MM.1S (cell line): ENCODE data around the gene FAM20C.

Source experiments
- DNase-seq: peaks from one replicate; pipeline ENCODE4 v3.0.0-alpha.2; 2015
- H2AFZ ChIP-seq: fragments of 300-600 bp; sonication (generic); 2 replicates; pipeline ENCODE4 v1.6.0; 2016; ENCODE audit warnings: antibody characterized with exemption, low read length
- H3F3A ChIP-seq: fragments of 300-600 bp; sonication (generic); 2 replicates; pipeline ENCODE4 v1.6.1; 2016; ENCODE audit warnings: mild to moderate bottlenecking, antibody characterized with exemption, low read length, moderate library complexity, mixed read lengths; ENCODE audit not compliant: insufficient read depth
- H3K27ac ChIP-seq: fragments of 300-600 bp; sonication (generic); 2 replicates; pipeline ENCODE4 v1.5.1; 2016; ENCODE audit warnings: mild to moderate bottlenecking, low read length
- H3K27me3 ChIP-seq: fragments of 300-600 bp; sonication (generic); replicated peaks from 2 replicates; pipeline ENCODE4 v1.6.0; 2016; ENCODE audit warnings: low read length; ENCODE audit not compliant: insufficient read depth
- H3K36me3 ChIP-seq: fragments of 300-600 bp; sonication (generic); replicated peaks from 2 replicates; pipeline ENCODE4 v1.6.1; 2016; ENCODE audit warnings: mild to moderate bottlenecking, low read length, mixed read lengths; ENCODE audit not compliant: insufficient read depth
- H3K4me1 ChIP-seq: fragments of 300-600 bp; sonication (generic); 2 replicates; pipeline ENCODE4 v1.6.1; 2016; ENCODE audit warnings: low read length, mixed read lengths
- H3K4me2 ChIP-seq: fragments of 300-600 bp; sonication (generic); 2 replicates; pipeline ENCODE4 v1.6.0; 2016; ENCODE audit warnings: low read depth, low read length
- H3K4me3 ChIP-seq: fragments of 300-600 bp; sonication (generic); 2 replicates; pipeline ENCODE4 v1.5.1; 2016; ENCODE audit warnings: low read length, mixed read lengths
- H3K79me2 ChIP-seq: fragments of 300-600 bp; sonication (generic); 2 replicates; pipeline ENCODE4 v1.6.1; 2016; ENCODE audit warnings: mixed run types, low read length, mixed read lengths
- H3K9ac ChIP-seq: fragments of 300-600 bp; sonication (generic); 2 replicates; pipeline ENCODE4 v1.6.1; 2016; ENCODE audit warnings: low read length, mixed read lengths
- H3K9me2 ChIP-seq: fragments of 300-600 bp; sonication (generic); replicated peaks from 2 replicates; pipeline ENCODE4 v1.6.1; 2016; ENCODE audit warnings: mild to moderate bottlenecking, low read length, mixed read lengths; ENCODE audit not compliant: insufficient read depth
- H3K9me3 ChIP-seq: fragments of 300-600 bp; sonication (generic); replicated peaks from 2 replicates; pipeline ENCODE4 v1.6.1; 2016; ENCODE audit warnings: mild to moderate bottlenecking, low read length, mixed read lengths; ENCODE audit not compliant: insufficient read depth
- H4K20me1 ChIP-seq: fragments of 300-600 bp; sonication (generic); 2 replicates; pipeline ENCODE4 v1.6.1; 2016; ENCODE audit warnings: mild to moderate bottlenecking, low read length, moderate library complexity, mixed read lengths; ENCODE audit not compliant: insufficient read depth
- CTCF ChIP-seq: fragments of 300-600 bp; sonication (generic); IDR thresholded peaks from 2 replicates; pipeline ENCODE4 v1.5.1; 2016; ENCODE audit warnings: antibody characterized with exemption, low read length, mixed read lengths
- EZH2 ChIP-seq: fragments of 300-600 bp; sonication (generic); optimal IDR thresholded peaks from 2 replicates; pipeline ENCODE3; 2017; ENCODE audit warnings: low read depth, mild to moderate bottlenecking, antibody characterized with exemption, low read length, mixed read lengths
- EZH2phosphoT487 ChIP-seq: fragments of 300-600 bp; sonication (generic); IDR thresholded peaks from 2 replicates; pipeline ENCODE4 v1.6.1; 2018; ENCODE audit warnings: antibody characterized with exemption, low read length

FAM20C gene

DNA sequence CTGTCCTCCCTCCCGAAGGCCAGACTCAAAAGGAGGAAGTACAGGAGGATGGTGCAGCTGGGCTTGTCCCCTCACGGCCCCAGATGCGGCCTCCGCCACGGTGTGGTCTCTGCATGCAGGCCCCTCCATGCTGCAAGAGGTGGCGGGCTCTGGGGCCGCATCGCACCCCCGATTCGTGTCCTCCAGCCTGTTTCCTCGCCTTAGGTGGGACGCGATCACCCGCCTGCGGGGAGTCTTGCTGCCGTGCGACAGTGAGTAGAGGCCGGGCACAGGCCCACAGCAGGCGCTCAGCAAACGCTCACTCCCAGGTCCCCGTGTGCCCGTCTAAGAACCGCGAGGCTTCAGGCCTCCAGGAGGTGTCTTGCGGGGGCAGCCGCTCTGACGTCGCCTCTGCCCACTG, 13.9 kb upstream of the FAM20C start:
- no peaks in the 10 kb centered on the region for H3K36me3 ChIP-seq
- H3K27me3 ChIP-seq: no peaks in the 10 kb centered on the region
- H3K4me2 ChIP-seq: no peak overlapping the region
- no peaks in the 10 kb centered on the region for H3K9me3 ChIP-seq
- H3K27ac ChIP-seq: no peak overlapping the region
- DNase-seq: no peak
- TF ChIP-seq EZH2phosphoT487: no peak
- TF ChIP-seq EZH2: no peak
- no peak for TF ChIP-seq CTCF
- no peaks in the 10 kb centered on the region for H4K20me1 ChIP-seq
- H3K4me1 ChIP-seq: no peaks in the 10 kb centered on the region
- no peak overlapping the region for H3K9ac ChIP-seq
- no peaks in the 10 kb centered on the region for H3K9me2 ChIP-seq
- H2AFZ ChIP-seq: no peak overlapping the region
- H3F3A ChIP-seq: no peaks in the 10 kb centered on the region
- H3K4me3 ChIP-seq: no peak overlapping the region
- H3K79me2 ChIP-seq: no peaks in the 10 kb centered on the region

DNA sequence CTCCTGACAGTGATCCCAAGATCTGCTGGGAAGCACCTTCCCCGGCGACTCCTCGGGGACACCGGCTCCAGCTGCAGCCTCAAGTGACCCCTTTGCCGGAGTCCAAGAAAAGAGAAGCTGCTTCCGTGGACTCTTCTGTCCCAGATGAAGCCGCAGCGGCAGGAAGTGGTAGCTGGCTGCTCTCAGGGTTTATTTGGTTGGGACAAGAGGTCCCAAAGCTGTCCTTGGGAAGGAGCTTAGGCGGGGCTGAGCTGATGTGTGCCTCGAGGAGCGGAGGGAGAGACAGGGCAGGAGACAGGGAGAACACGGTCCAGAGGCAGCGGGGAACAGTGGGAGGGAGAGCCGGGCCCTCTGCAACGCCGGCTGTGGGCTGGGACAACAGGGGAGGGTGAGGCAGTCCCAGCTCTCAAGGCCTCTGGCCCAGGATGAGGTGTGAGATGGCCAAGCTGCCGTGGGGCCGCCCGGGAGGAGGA, 13.1 kb upstream of the FAM20C start:
- Histone ChIP-seq H3K36me3 (no peaks in the 10 kb centered on the region), H3K9me3 (no peaks in the 10 kb centered on the region), H3K79me2 (no peaks in the 10 kb centered on the region), H3K4me3 (no peak overlapping the region), H2AFZ (no peak overlapping the region), H3K4me1 (no peaks in the 10 kb centered on the region), H3F3A (no peaks in the 10 kb centered on the region), H3K4me2 (no peak overlapping the region), H3K27ac (no peak overlapping the region), H3K9ac (no peak overlapping the region), H3K27me3 (no peaks in the 10 kb centered on the region), H4K20me1 (no peaks in the 10 kb centered on the region), H3K9me2 (no peaks in the 10 kb centered on the region)
- no peak for TF ChIP-seq CTCF
- no peak for TF ChIP-seq EZH2phosphoT487
- no peak for TF ChIP-seq EZH2
- DNase-seq: no peak

DNA sequence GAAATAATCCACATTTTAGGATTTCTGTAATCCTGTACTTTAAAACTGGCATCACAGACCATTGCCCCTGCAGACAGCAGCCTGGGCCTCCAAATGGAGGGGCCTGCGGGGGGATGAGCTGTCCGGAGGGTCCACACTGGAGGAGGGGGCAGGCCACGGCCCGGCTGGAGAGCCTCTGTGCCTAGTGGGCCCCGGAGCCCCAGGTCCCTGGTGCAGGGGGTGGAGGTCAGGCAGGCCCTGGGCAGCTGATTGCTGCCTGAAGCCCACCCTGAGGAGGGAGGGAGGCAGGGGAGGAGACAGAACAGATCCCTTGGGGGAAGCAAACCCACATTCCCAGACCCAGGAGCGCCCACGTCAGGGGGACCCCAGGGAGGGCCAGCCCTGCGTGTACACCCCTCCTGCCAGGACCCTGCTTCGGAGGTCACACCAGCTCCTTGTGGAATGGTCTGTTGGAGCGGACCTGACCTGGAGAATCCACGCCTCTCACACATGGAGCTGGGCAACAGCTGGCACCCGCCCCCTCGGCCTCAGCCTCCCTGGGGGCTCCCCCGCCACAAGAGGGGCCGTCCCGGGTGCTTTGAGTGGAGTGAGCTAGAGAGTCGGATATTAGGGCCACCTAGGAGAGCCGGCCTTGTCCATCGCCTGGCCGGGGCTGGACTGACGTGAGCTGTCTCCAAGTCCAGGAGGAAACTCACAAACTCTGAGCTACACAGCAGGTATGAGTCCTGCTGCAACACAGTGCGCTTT, 12.2 kb upstream of the FAM20C start:
- Histone ChIP-seq H3K4me1 (no peaks in the 10 kb centered on the region), H3K27me3 (no peaks in the 10 kb centered on the region), H4K20me1 (no peaks in the 10 kb centered on the region), H3K79me2 (no peaks in the 10 kb centered on the region), H3K4me2 (no peak overlapping the region), H2AFZ (no peak overlapping the region), H3K9ac (no peak overlapping the region), H3K27ac (no peak overlapping the region), H3K36me3 (no peaks in the 10 kb centered on the region), H3K4me3 (no peak overlapping the region), H3F3A (no peaks in the 10 kb centered on the region), H3K9me2 (no peaks in the 10 kb centered on the region), H3K9me3 (no peaks in the 10 kb centered on the region)
- TF ChIP-seq CTCF (no peak), EZH2phosphoT487 (no peak), EZH2 (no peak)
- DNase-seq: no peak
